Measurements from ENCODE around the gene SEBOX.
A peak's percentile ranks its signal among the peaks of the same experiment; 100 is the strongest.

Gene SEBOX

GRCh38 chr17:28392491-28392890, 27.5 kb upstream of the SEBOX start:
- no peak for DNase-seq (ENCODE audit: low spot score)

GRCh38 chr17:28391401-28391800, 26.4 kb upstream of the SEBOX start:
- no peak for DNase-seq (ENCODE audit: low spot score)

GRCh38 chr17:28390984-28391383, 26.0 kb upstream of the SEBOX start:
- no peak for DNase-seq (ENCODE audit: low spot score)

GRCh38 chr17:28390563-28390962, 25.6 kb upstream of the SEBOX start:
- DNase-seq (ENCODE audit: low spot score) = no peak

- DNase-seq (ENCODE audit: low spot score) = no peak
These were observed 25.1 kb upstream of the SEBOX start for GRCh38 chr17:28390141-28390540.

GRCh38 chr17:28388106-28388505, 23.1 kb upstream of the SEBOX start:
- no peak for DNase-seq (ENCODE audit: low spot score)

- DNase-seq (ENCODE audit: low spot score) = no peak
These were observed 21.4 kb upstream of the SEBOX start for GRCh38 chr17:28386391-28386790.

GRCh38 chr17:28385406-28385805, 20.4 kb upstream of the SEBOX start:
- DNase-seq (ENCODE audit: low spot score) = no peak

GRCh38 chr17:28385037-28385400, 20.0 kb upstream of the SEBOX start:
- DNase-seq (ENCODE audit: low spot score) = no peak

- peak; percentile 15 for DNase-seq (ENCODE audit: low spot score)
These were observed 19.5 kb upstream of the SEBOX start for GRCh38 chr17:28384281-28385036.

- DNase-seq (ENCODE audit: low spot score) = no peak
These were observed 16.3 kb upstream of the SEBOX start for GRCh38 chr17:28381141-28381825.

GRCh38 chr17:28379814-28380801, 15.1 kb upstream of the SEBOX start:
- DNase-seq (ENCODE audit: low spot score) = no peak

- no peak for DNase-seq (ENCODE audit: low spot score)
These were observed 7.9 kb upstream of the SEBOX start for GRCh38 chr17:28372945-28373274.

GRCh38 chr17:28372203-28372944, 7.4 kb upstream of the SEBOX start:
- no peak for DNase-seq (ENCODE audit: low spot score)

GRCh38 chr17:28371245-28372202, 6.5 kb upstream of the SEBOX start, which contains the start of gene SARM1:
TSS of gene SARM1 (plus strand) at chr17:28371694. CDS start at chr17:28372033, 339 bp downstream.
- DNase-seq (ENCODE audit: low spot score) = no peak

- DNase-seq (ENCODE audit: low spot score) = no peak
These were observed 5.7 kb upstream of the SEBOX start for GRCh38 chr17:28370744-28371103.

GRCh38 chr17:28370035-28370743, 5.2 kb upstream of the SEBOX start, which contains the start of gene VTN:
TSS of gene VTN (minus strand) at chr17:28370307. CDS start at chr17:28370203, 104 bp downstream.
- no peak for DNase-seq (ENCODE audit: low spot score)

- no peak for DNase-seq (ENCODE audit: low spot score)
These were observed 4.7 kb upstream of the SEBOX start for GRCh38 chr17:28369684-28370034.

- DNase-seq (ENCODE audit: low spot score) = no peak
These were observed 4.1 kb upstream of the SEBOX start for GRCh38 chr17:28368915-28369683.

All from hematopoietic multipotent progenitor cell treated with erythropoietin and hydrocortisone succinate and interleukin-3 and kit ligand, for 15 days (in vitro differentiated cells).